Measurements from ENCODE around the gene LGMN.

The LGMN gene

GRCh38 chr14:92724516-92725340 lies 23.7 kb downstream of the LGMN start:
- no peak for DNase-seq

GRCh38 chr14:92719890-92720323 lies 28.5 kb downstream of the LGMN start:
- no peak for DNase-seq

- DNase-seq: no peak
Measured at GRCh38 chr14:92719421-92719820, 29.0 kb downstream of the LGMN start.

- no peak for DNase-seq
Measured at GRCh38 chr14:92718664-92719063, 29.8 kb downstream of the LGMN start.

- DNase-seq: no peak
Measured at GRCh38 chr14:92717571-92718042, 30.8 kb downstream of the LGMN start.

GRCh38 chr14:92716131-92716530 lies 32.3 kb downstream of the LGMN start:
- no peak for DNase-seq

- peak; percentile 11 to 28 for DNase-seq
Measured at GRCh38 chr14:92714739-92715307, 33.6 kb downstream of the LGMN start.

- no peak for DNase-seq
Measured at GRCh38 chr14:92712654-92713051, 35.8 kb downstream of the LGMN start.

- DNase-seq: no peak
Measured at GRCh38 chr14:92711976-92712653, 36.3 kb downstream of the LGMN start.

- no peak for DNase-seq
Measured at GRCh38 chr14:92710001-92710341, 38.5 kb downstream of the LGMN start.

- DNase-seq: no peak
Measured at GRCh38 chr14:92709340-92710000, 39.0 kb downstream of the LGMN start.

- DNase-seq: no peak
Measured at GRCh38 chr14:92706386-92706785, 42.0 kb downstream of the LGMN start.

- DNase-seq: no peak
Measured at GRCh38 chr14:92704821-92705220, 43.6 kb downstream of the LGMN start.

GRCh38 chr14:92704036-92704804 lies 44.2 kb downstream of the LGMN start:
- no peak for DNase-seq

GRCh38 chr14:92703516-92703915 lies 44.9 kb downstream of the LGMN start:
- DNase-seq: no peak

- no peak for DNase-seq
Measured at GRCh38 chr14:92702441-92702918, 45.9 kb downstream of the LGMN start.

GRCh38 chr14:92701826-92702225 lies 46.6 kb downstream of the LGMN start:
- DNase-seq: no peak

- no peak for DNase-seq
Measured at GRCh38 chr14:92698393-92698792, 50.0 kb downstream of the LGMN start.

- no peak for DNase-seq
Measured at GRCh38 chr14:92696366-92696765, 52.1 kb downstream of the LGMN start.

GRCh38 chr14:92695562-92695961 lies 52.9 kb downstream of the LGMN start:
- DNase-seq: no peak

- no peak for DNase-seq
Measured at GRCh38 chr14:92694807-92695206, 53.6 kb downstream of the LGMN start.

GRCh38 chr14:92693998-92694795 lies 54.2 kb downstream of the LGMN start:
- DNase-seq: peak in 1 of 2 experiments; percentile 33
